Measurements from ENCODE around the gene FBXO36.
A peak's percentile ranks its signal among the peaks of the same experiment; 100 is the strongest.

Gene FBXO36

DNA sequence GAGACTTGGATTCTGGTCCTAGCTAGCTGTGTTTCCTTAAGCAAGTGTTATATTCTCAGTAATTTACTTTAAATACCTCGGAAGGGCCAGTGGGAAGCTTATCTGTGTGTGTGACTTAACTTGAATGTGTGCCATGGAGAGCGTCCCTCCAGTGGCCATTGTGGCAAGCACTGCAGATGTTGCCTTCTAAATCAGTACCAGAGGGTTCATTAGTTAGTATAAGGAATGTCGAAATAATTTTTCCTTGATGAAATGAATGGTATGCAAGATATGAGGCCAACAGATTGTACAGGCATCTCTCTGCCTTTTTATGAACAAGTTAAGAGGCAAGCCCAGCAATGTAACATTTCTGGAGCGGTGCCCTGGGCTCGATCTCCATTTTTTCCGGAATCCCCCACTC lies 52.0 kb downstream of the FBXO36 start:
- DNase-seq: no peak

DNA sequence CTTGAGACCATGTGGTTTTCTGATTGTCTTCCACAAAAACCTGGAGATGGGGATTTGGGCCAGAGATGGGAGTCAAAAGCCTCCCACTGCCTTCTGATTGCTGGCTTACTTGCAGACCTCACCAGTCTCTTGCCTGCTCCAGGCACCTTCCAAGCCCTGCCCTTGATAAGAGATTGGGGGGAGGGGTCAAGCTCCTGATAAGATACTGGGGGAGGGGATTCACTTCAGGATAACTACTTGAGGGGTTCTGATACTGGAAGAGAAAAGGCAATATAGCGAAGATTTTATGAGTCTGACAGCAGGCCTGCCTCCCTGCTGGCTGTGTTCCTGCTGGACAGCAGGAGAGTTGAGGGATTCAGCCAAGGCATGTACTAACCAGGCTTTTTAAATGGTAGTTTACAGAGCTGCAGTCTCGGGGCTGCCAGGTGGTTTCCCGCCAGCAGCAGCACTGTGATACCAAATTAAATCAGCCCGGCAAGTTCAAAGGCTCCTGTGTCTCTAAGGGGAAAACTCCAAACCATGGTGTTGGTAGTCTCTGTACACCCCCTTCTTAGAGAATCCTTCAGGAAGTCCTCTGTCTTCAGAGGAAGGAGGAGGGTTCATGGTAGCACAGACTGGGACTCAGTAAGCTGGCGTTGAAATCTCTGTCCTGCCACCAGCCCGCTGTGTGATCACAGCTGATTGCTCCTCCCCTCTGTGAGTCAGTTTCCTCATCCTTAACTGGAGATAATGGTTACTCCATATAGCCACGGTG lies 58.3 kb downstream of the FBXO36 start:
- peak; percentile 8 for DNase-seq

DNA sequence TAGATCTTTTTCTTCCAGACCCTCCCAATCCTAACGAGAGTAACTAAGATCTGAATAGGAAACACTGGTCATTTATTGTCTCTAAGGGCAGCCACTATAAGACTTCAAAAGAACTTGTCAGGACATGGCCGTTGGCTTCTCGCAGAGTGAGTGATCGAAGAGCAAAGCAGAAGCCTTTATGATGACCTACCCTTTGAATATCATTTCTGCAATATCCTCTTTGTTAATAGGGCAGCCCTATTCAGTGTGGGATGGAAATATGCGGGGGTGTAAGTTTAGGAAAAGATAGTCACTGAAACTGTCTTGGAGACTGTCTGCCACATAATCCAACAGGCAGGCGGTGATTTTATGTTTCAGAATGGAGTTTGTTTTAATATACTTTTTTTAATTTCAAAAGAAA lies 70.9 kb downstream of the FBXO36 start:
- no peak for DNase-seq

DNA sequence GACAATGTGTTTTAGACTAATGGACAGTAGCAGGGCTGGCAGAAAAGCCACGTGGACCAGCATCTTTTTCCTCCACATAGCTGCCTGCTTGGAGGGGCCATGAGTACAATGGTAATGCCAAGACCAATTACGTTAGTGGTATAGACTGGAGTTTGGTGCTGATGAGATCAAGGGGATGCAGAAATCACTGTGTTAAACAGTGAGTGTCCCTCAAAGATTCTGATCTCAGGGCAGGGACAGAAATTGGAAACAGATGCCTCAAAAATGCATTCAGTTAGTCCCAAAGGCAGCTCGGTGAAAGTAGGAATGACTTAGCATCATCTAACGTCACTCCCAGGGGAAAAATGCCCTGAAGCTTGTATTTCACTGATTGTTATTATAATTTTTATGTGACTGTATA lies 74.0 kb downstream of the FBXO36 start:
- no peak for DNase-seq

DNA sequence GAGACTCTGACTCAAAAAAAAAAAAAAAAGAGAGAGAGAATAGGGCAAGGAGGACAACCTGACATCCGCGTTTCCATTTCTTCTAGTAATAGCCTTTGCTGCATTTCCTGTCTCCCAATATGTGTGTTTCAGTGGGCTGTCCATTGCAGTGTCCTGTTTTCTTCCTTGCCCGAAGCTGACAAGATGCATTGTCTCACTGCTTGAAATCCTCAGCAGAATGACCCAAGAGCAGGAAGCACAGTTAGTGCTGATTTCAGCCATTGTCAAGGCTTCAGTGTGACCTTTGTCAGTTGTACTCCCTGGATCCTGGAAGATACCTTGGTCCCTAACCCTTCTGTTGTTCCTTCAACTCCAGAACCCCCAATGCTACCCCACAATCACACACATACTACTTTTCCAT lies 75.3 kb downstream of the FBXO36 start:
- no peak for DNase-seq

DNA sequence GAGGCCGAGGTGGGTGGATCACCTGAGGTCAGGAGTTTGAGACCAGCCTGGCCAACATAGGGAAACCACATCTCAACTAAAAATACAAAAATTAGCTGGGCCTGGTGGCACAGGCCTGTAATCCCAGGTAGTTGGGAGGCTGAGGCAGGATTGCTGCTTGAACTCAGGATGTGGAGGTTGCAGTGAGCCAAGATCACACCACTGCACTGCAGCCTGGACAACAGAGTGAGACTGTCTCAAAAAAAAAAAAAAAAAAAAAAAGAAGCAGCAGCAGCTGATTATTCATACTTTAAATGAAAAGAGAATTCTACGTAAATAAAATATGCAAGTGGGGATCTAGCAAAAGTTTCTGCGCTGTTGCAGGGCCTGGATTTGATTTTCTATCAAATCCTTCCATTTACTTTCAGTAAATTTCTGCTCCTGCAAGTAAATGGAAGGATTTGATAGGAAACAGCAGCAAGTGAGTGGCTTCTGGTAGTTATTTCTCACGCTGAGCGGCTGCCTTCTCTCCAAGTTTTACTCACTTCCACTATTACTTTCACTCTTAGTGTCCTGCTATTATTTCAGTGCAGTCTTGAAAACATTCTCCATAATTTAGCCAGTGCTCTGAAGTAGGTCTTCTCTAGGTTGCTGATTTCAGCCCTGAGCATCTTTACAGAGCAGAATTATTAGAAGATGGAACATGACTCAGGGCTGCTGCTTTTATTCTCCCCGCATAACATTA lies 78.0 kb downstream of the FBXO36 start:
- DNase-seq: no peak

DNA sequence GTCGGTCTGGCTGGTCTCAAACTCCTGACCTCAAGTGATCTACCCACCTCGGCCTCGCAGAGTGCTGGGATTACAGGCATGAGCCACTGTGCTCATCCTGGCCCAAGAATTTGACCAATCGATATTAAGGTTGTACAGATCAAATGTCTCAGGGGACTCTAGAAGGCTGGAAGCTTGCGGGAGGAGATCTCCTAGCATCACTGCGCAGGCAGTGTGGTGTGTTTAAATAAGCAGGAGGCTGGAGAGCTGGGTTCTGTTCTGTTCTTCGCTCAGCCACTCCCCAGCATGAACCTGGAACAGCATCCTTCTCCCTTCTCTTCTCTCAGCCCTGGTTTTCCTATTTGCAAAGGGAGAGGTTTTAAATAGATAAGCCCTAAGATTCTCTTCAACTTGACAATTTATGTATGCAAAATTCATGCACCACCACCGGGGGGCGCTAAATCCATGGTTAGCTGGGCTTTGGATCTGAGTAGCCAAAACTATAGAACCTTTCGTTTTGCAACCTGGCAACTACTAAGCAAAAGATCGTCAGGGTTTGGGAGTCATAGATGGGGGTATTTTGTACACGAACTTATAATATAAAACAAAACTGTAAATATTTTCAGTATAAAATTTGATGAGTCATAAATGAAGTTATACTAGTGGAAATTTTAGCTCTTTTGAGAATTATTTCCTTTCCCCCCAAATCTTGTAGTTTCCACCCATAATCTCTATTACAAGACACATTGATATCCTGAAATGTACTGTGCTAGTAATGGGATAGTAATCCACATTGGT lies 85.8 kb downstream of the FBXO36 start:
- DNase-seq: peak; percentile 86

DNA sequence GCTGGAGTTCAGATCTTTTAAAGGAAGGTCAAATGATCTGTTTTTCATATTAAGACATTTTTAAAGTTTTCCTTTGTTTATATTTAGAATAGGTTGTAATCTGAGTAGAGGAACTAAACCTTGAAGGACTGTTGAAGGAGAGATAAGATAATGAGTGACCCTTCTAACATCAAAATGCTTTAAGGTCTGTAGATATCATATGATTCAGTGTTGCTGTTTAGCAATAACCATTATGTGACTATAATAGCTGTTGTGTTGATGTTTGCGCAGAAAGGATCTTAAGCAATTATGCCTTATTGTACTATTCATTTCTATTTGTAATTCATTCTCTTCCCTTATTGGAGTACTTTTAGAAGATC lies 86.4 kb downstream of the FBXO36 start:
- no peak for DNase-seq

DNA sequence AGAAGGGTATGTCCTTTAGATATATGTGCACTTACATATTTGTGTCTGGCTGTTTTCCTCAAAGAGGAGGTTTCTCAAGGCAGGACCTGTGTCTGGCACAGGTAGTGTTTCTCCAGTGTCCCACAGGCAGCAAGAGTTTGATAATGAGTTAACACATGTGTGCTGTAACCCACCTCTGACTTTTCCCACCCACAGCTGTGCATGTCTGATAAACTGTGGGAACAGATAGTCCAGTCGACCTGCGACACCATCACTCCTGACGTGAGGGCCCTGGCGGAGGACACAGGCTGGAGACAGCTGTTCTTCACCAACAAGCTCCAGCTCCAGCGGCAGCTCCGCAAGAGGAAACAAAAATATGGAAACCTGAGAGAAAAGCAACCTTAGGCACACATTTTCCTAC lies 88.2 kb downstream of the FBXO36 start:
- no peak for DNase-seq

DNA sequence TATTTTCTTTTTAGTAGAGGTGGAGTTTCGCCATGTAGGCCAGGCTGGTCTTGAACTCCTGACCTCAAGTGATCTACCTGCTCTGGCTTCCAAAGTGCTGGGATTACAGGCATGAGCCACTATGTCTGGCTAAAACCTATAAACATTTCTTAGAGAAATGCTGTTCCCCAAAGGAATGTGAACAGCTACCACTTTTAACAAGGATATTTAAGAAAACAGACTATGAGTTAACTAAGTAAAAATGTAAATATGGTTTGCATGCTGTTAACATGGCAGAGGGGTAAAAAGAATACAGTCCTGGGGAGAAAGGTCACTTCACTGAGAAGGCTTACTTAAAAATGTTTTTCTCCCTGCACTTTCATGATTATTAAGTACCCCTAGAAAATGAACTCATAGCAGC lies 89.3 kb downstream of the FBXO36 start:
- DNase-seq: no peak

DNA sequence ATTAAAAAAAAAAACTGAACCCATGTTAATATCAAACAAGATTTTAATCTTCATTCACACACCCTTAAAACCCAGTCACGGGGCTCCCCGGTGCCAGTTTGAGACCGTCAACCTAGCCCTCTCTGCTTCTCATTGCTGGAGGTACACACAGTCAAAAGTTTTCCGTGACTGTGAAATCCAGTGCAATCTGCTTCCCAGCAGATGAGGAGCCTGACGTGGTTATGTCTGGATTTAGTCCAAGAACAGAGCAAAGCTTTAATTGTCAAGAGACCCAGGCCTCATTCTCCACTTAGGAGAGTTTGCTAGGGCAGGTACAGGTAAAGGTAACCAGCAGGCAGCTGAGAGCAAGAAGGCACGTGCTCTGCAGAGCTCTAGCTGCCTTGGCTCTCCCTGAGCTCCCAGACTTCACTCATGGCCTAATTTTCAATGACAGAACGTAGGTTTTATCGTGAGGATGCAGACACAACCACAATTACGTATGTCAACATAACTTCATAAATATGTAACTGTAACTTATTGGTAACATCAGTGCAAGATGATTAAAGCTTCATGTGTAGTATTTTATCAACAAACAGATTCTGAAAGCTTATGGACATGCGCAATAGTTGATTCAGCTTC lies 90.1 kb downstream of the FBXO36 start:
- DNase-seq: no peak

DNA sequence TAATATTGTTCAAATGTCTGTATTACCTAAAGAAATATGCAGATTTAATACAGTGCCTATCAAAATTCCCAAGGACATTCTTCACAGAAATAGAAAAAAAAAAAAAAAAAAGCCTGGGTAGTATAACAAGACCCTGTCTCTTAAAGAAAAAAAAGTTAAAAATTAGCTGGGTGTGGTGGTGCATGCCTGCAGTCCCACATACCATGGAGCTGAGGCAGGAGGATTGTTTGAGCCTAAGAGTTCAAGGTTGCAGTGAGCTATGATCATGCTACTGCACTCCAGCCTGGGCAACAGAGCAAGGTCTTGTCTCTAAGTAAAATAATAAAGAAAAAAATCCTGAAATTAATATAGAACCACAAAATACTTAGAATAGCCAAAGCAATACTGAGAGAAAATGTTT lies 94.5 kb downstream of the FBXO36 start:
- DNase-seq: no peak

DNA sequence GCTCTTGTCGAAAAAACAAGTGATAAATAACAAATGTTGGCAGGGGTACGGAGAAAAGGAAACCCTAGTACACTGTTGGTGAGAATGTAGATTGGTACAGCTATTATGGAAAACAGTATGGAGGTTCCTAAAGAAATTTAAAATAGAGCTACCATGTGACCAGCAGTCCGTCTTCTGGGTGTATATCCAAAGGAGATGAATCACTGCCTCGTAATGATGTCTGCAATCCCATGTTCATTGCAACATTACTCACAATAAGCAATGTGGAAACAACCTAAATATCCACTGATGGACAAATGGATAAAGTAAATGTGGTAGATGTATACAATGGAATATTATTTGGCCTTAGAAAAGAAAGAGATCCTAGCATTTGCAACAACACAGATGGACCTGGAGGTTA lies 95.8 kb downstream of the FBXO36 start:
- DNase-seq: no peak

DNA sequence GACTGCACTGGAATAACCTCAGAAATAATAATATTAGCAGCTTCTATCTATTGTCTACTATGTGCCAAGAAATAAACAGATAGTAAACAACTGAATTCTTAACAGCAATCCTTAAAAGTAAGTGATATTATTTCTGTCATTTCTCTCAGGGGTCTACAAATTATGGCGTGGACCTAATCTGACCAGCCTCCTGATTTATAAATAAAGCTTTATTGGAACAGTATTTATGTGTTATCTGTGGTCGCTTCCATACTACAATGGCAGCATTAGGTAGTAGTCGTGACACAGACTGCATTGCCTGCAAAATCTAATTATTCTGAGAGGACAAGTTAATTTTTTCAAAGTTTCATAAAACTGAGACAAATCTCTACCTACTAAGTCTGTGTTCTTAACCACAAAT lies 97.4 kb downstream of the FBXO36 start:
- no peak for DNase-seq

DNA sequence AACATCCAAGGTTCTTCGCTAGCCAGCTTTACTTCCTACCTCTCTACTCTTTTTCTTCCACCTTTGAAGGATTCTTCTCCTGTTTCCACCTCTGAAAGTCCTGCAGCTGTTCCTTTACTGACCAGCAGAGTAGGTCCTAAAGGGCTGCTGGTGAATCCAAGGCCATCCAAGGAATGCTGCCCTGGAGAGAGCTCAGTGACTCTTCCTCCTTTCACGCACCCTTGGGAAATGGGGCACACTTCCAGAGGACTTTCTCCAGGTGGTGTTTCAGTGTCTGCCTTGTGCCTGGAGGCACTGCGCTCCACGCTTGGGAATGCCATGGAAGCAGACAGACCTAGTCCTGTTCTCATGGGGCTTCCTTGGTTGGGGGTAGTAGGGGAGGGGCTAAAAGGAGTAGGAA lies 101.0 kb downstream of the FBXO36 start:
- no peak for DNase-seq

DNA sequence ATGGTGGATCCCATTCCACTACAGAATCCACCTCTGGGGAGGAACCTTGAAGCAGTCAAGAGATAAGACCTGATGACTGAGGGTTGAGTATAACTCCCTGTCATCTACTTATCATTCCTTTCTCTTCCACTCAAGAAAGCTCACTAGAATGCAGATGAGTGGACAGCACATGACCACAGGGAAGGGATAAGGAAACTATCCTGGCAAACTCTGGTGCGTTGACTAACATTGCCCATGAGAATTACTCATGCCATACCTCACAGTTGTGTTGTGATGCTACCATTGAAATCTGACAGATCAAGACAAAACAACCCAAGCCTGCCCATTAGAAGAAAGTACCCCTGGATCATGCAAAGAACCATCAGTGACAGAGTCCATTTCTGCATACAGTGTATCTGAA lies 119.9 kb downstream of the FBXO36 start:
- no peak for DNase-seq

DNA sequence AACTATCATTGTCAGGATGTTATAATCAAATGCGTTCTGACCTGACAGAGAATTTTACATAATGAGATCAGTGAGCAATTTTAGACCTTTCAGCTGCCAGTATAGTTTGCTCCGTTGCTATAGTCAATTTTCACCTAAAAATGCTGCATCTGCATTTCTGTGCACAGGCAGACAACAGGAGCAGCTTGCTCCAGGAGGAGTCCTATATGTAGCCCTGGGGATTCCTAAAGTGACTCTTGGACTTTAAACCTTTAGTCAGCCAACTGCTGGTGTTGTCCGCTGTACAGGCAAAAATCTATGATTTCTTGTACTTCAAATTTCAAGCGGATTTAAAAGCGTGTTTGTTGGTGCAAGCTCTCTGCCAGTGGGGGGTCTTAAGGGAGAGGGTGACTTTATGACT lies 120.7 kb downstream of the FBXO36 start:
- DNase-seq: no peak

DNA sequence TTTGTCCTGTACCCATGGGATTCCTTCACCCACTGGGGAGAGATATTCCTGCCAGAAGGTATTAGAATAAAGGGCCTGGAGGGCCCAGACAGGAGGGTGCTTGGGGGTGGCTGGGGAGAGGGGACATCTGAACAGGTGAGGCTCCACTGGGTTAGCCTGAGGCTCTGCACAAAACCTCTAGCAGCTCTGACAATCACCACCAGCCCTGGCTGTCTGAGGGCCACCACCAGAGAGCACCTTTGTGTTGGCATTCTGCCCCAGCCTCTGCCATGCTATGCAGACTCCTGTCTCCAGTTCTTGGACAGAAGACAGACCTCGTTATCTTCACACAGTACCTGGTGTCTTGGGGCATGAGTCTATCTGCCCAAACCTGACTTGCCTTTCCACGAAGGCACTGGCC lies 121.2 kb downstream of the FBXO36 start:
- DNase-seq: no peak

DNA sequence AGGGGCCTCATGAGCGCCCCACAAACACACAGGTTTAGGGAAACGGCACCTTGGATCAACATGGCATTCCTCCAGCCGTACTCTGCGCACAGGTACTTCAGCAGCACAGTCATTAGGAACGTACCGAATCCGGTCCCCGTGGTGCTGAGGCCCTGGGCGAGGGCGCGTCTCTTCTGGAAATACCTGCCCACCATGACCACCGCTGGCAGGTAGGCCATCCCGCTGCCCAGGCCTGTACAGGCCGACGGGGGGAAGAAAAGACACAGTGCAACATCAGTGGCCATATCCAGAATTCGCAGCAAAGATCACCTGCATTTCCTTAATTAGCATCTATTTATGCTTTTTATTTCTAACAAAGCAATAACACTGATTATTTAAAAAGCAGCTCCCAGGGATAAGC lies 124.2 kb downstream of the FBXO36 start:
- no peak for DNase-seq

DNA sequence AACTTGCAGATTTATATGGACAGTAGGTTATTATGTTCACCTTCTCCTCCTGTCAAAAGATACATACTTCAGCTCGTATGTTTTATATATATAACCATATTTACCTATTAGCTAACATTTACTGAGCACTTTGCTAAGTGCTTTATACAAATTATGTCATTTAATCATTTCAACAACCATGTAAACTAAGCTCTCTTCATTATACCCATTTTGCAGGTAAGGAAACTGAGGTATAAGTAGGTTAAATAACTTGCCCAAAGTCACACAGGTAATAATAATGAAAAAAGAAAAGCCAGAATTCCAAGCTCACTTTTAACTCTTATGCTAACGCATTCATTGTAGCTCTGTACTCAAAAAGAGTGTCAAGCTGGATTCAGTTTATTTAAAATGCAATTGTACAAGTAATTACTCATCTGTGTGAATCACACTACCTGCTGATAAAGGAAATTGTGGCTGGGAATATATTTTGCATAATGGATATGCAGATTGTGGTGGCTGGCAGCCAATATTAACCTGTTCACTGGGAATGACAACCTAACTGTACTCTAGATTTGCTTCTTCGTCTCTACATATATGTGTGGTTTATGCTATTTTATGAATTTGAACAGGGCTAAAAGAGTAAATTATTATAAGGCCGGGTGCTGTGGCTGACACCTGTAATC lies 125.8 kb downstream of the FBXO36 start:
- no peak for DNase-seq

DNA sequence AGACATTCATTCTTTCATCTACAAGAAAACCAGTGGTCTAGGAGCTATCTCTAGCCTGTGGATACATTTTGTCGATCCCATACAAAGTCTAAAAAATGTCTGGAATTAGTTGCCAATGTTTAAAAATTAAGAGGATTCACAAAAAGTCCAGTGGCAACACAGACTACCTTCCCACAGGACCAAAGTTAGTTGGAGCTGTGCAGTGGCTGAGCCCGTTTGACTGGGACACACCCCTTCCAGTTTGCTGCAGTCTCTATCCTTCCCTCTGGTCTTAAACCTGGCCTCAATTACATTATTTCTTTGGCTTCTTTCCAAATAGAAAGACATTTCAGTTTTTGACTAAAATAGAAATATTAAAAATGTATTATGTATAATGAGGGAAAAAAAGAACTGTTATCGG lies 127.8 kb downstream of the FBXO36 start:
- no peak for DNase-seq

DNA sequence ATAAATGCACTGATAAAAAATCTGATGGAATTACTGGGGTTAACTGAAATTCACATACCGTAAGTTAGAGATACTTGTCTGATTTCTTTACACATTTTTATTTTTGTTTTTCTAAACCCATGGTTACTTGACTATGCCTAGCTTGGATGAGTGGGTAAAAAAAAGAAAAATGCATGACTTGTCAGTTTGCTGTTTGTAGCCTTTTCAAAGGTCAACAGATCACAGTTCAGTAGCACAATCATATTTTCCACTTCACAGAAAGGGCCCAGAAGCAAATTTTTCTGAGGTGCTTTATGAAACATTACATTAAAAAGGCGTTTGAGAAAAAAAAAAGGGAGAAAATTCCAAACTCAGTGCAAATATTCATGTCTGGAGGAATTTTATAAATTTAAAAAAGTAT lies 130.0 kb downstream of the FBXO36 start:
- no peak for DNase-seq

Data from CD4-positive, alpha-beta T cell treated with Interleukin-17A for 4 hours (primary cell).